Measurements from ENCODE around the gene CASP3. TPM values are rescaled to one million over a fixed set of nuclear protein-coding genes. Genes with fewer than 3 reads are reported as not detected.

CASP3 gene
- total and polyA plus RNA-seq, 9 of the 15 experiments (the other 6 are each of a cell fraction or from before 2014, with no cell fraction given) = 17.6 to 40.1 (median 31.8) TPM

DNA sequence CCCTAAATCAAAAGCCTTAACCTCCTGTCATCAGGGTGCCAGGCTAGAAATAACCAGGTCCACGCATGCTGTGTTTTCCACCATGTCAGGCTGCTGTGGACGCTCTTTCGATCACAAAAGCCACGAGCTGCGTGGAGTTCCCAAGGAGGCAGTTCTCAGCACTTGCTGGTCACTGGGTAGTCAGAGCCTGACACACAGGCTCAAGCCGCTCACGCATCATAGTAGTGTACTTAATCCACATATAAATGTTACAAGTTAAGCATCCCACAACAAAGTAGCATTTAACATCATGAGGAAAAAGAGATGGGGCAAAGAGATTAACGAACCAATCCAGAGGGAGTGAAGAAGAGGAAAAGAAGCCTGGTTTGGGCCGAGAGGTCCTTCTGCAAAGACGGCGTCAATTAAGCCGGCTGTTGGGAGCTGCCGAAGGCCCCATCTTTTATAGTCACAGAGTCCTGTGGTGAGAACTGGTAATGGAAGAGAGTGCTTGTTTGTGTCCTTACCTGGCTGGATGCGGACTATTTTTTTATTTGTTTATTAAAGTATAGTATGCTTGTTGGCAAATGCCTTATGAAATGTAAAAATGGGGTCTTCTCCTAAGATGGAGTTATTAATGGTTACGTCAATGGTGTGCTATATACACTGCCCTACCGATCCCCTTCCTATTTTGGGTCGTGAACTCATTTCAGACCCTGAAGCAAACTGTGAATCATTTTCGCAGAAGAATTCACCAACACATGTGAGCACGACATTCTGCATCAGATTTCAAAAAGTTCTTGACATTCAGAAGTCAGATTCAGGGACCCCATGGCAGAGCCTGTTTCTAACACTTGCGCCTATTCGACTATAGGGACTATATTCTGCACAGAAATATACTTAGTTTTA is 966 bp upstream of the CASP3 start:
- Histone ChIP-seq H3K27ac (ENCODE audit: extremely low read depth, low read depth, low read length) (peak overlapping the region; percentile 88), H3K79me2 (ENCODE audit: control insufficient read depth, insufficient read depth, low read length) (peaks cover 49% of the 10 kb centered on the region), H4K20me1 (replicated peaks; ENCODE audit: control insufficient read depth, insufficient read depth, low read length) (peaks cover 7% of the 10 kb centered on the region; the same call in 1 of the 2 replicates), H3K9ac (ENCODE audit: insufficient read depth in 1 of 2, low read depth in 2 of 2, low read length in 2 of 2) (peak overlapping the region; percentile 91 to 92), H3K4me2 (ENCODE audit: insufficient read depth, low read length) (peak overlapping the region; percentile 99), H3K4me1 (replicated peaks in 1 of 2; ENCODE audit: control insufficient read depth in 2 of 2, insufficient read depth in 2 of 2, low read length in 2 of 2) (peaks cover 17 to 19% of the 10 kb centered on the region in 2 experiments), H3K4me3 (peak overlapping the region; percentile 96), H3K9me3 (replicated peaks; ENCODE audit: control insufficient read depth, insufficient read depth, low read depth, low read length) (no peaks in the 10 kb centered on the region), H3K36me3 (ENCODE audit: control insufficient read depth, insufficient read depth, low read length) (peaks cover 26% of the 10 kb centered on the region), H2AFZ (ENCODE audit: low read depth, low read length) (peak overlapping the region; percentile 91), H3K9me1 (ENCODE audit: control insufficient read depth, insufficient read depth, low read length) (no peaks in the 10 kb centered on the region), H3K27me3 (ENCODE audit: control insufficient read depth in 2 of 2, insufficient read depth in 2 of 2, low read length in 2 of 2) (no peaks in the 10 kb centered on the region)
- BruUV-seq (replicated peaks) = TSS peak; percentile 91
- POLR2A ChIA-PET = interaction anchor here (0.6 to 1.2 kb wide), 4 partner anchors 11 to 1297 kb away, joined by 3 to 4 read pairs (median 3); no protein-coding TSS in a partner anchor
- peak; percentile 39 for ATAC-seq
- in situ Hi-C loops (cut with MboI) (no loop called here), intact Hi-C loops (cut with micrococcal nuclease) (loop anchor here (2.0 to 10.0 kb wide), 4 partner anchors 35 to 388 kb away; partner anchors contain the start of gene CENPU)
- FAIRE-seq = peak; percentile 81
- DNase-seq (ENCODE audit: extremely low read depth in 1 of 4, low spot score in 3 of 4) = peak in 2 of 4 experiments; percentile 14 to 53
- CTCF ChIA-PET (ENCODE audit: low intra/inter-chr PET ratio) = no interaction called here
- 17% methylated on average over 21 of the region's 21 CpGs for WGBS (ENCODE audit: insufficient coverage, low coverage, missing lambda C conversion rate)
- TF ChIP-seq KDM5B (IDR thresholded peaks at IDR 0.05; ENCODE audit: insufficient replicate concordance, low read depth, low read length) (peak; percentile 18), DNMT1 (IDR thresholded peaks at IDR 0.05) (0 out of 2 replicates have a peak, but pooled peaks have one; percentile 40), ATF1 (CRISPR knock-in tag; IDR thresholded peaks at IDR 0.05) (no peak), ATF1 (tag; IDR thresholded peaks at IDR 0.05) (peak; percentile 17; the same call in 1 of the 2 replicates), HDGF (IDR thresholded peaks at IDR 0.05) (peak; percentile 36; the same call in 1 of the 2 replicates), NRF1 (conservative IDR thresholded peaks at IDR 0.05 in 1 of 2, IDR thresholded peaks at IDR 0.05 in 1 of 2) (peak in 1 of 2 experiments; percentile 8; a peak in 2 of 4 replicates), PML (IDR thresholded peaks at IDR 0.05; ENCODE audit: low read length) (peak; percentile 2; the same call in 1 of the 2 replicates), MGA (IDR thresholded peaks at IDR 0.05) (peak; percentile 42; the same call in 1 of the 2 replicates)
- TF ChIP-seq, protein P1, sequence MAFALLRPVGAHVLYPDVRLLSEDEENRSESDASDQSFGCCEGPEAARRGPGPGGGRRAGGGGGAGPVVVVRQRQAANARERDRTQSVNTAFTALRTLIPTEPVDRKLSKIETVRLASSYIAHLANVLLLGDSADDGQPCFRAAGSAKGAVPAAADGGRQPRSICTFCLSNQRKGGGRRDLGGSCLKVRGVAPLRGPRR (CRISPR knock-in tag; IDR thresholded peaks at IDR 0.05) = no peak
